Endothelial cell of umbilical vein (primary cell): ENCODE measurements around the gene ATF6B.

Experiments
- CTCF ChIP-seq, 2 donors: IDR thresholded peaks; 1 replicate in 1 of 2; 2 replicates in 1 of 2; pipeline ENCODE4 v1.5.1; 2011; ENCODE audit warnings: low read length in 2 of 2, mild to moderate bottlenecking in 2 of 2, moderate library complexity in 2 of 2, control low read depth in 1 of 2, inconsistent platforms in 1 of 2, low read depth in 1 of 2; ENCODE audit not compliant: insufficient read depth in 1 of 2; ENCODE audit errors: extremely low read depth in 1 of 2
- EZH2 ChIP-seq: IDR thresholded peaks from 2 replicates; pipeline ENCODE4 v1.6.1; 2012; ENCODE audit warnings: borderline replicate concordance, low read depth, mild to moderate bottlenecking, moderate library complexity, low read length, inconsistent platforms; ENCODE audit not compliant: severe bottlenecking
- POLR2A ChIP-seq: IDR thresholded peaks from 2 replicates; pipeline ENCODE4 v1.6.1; 2012; ENCODE audit warnings: low read depth, mild to moderate bottlenecking, control low read depth, low read length
- POLR2AphosphoS5 ChIP-seq: IDR thresholded peaks from 2 replicates; pipeline ENCODE4 v1.6.1; 2012; ENCODE audit warnings: low read depth, mild to moderate bottlenecking, control low read depth, low read length, moderate library complexity; ENCODE audit not compliant: insufficient read depth

GRCh38 chr6:32087574-32088486, 40.2 kb downstream of the ATF6B start:
- TF ChIP-seq EZH2 (no peak), CTCF (IDR thresholded peaks at IDR 0.05; ENCODE audit: extremely low read depth in 1 of 2, insufficient read depth in 1 of 2, low read depth in 1 of 2, low read length in 2 of 2) (peak; percentile 40 to 71), POLR2AphosphoS5 (no peak), POLR2A (no peak)
